Liver (tissue), 9 donors: Measurements from ENCODE around the gene CFP. TPM values are rescaled to one million over a fixed set of nuclear protein-coding genes. Genes with fewer than 3 reads are reported as not detected.

ENCODE experiments used
- DNase-seq: peaks from one replicate; pipeline ENCODE4 v3.0.0-alpha.2; 2017; ENCODE audit warnings: low spot score
- H3K27ac ChIP-seq, 2 donors: one replicate each; pipeline ENCODE4 v1.7.0; 2013; ENCODE audit warnings: inconsistent platforms in 2 of 2, low read length in 2 of 2, control low read depth in 1 of 2, low read depth in 1 of 2, mild to moderate bottlenecking in 1 of 2
- H3K27me3 ChIP-seq, 4 donors: one replicate each; pipeline versions ENCODE4 v1.6.1 to v1.7.0; 2013; ENCODE audit warnings: low read length in 3 of 4, inconsistent platforms in 1 of 4, mild to moderate bottlenecking in 1 of 4, moderate library complexity in 1 of 4; ENCODE audit not compliant: control insufficient read depth in 4 of 4, insufficient read depth in 4 of 4
- H3K36me3 ChIP-seq, 4 donors: one replicate each; pipeline versions ENCODE4 v1.6.1 to v1.7.0; 2013; ENCODE audit warnings: low read length in 3 of 4, mild to moderate bottlenecking in 3 of 4, low read depth in 1 of 4, moderate library complexity in 1 of 4; ENCODE audit not compliant: control insufficient read depth in 4 of 4, insufficient read depth in 3 of 4
- H3K4me1 ChIP-seq, 4 donors: one replicate each; pipeline versions ENCODE4 v1.6.1 to v1.7.0; 2013; ENCODE audit warnings: low read length in 3 of 4, mild to moderate bottlenecking in 3 of 4, moderate library complexity in 1 of 4; ENCODE audit not compliant: control insufficient read depth in 4 of 4, insufficient read depth in 4 of 4
- H3K4me3 ChIP-seq, 3 donors: one replicate each; pipeline versions ENCODE4 v1.6.1 to v1.7.0; 2013; ENCODE audit warnings: low read length in 3 of 3, control low read depth in 1 of 3, low read depth in 1 of 3, mild to moderate bottlenecking in 1 of 3
- H3K9ac ChIP-seq, 2 donors: one replicate each; pipeline ENCODE4 v1.7.0; 2013; ENCODE audit warnings: low read length in 2 of 2, mild to moderate bottlenecking in 2 of 2, moderate library complexity in 2 of 2, control low read depth in 1 of 2, low read depth in 1 of 2
- H3K9me3 ChIP-seq, 4 donors: one replicate each; pipeline versions ENCODE4 v1.6.1 to v1.7.0; 2013; ENCODE audit warnings: low read length in 3 of 4; ENCODE audit not compliant: control insufficient read depth in 4 of 4
- EGR1 ChIP-seq, 2 donors: IDR thresholded peaks; 2 replicates each; pipeline ENCODE4 v1.6.1; 2016 to 2018; ENCODE audit warnings: antibody characterized with exemption in 2 of 2, low read depth in 2 of 2
- FOXA1 ChIP-seq: IDR thresholded peaks from 2 replicates; pipeline ENCODE4 v1.6.1; 2016; ENCODE audit warnings: antibody characterized with exemption
- FOXA2 ChIP-seq: IDR thresholded peaks from 2 replicates; pipeline ENCODE4 v1.6.1; 2016; ENCODE audit warnings: antibody characterized with exemption
- GABPA ChIP-seq, 2 donors: IDR thresholded peaks in 1 of 2; conservative IDR thresholded peaks in 1 of 2; 2 replicates each; pipeline ENCODE4 v1.6.1; 2016; ENCODE audit warnings: antibody characterized with exemption in 2 of 2, mild to moderate bottlenecking in 1 of 2, moderate library complexity in 1 of 2
- HNF4A ChIP-seq, 2 donors: conservative IDR thresholded peaks; 2 replicates each; pipeline ENCODE4 v1.6.1; 2016; ENCODE audit warnings: antibody characterized with exemption in 2 of 2, mild to moderate bottlenecking in 2 of 2
- HNF4G ChIP-seq: IDR thresholded peaks from 2 replicates; pipeline ENCODE4 v1.6.1; 2016; ENCODE audit warnings: antibody characterized with exemption
- JUND ChIP-seq, 2 donors: IDR thresholded peaks; 2 replicates each; pipeline ENCODE4 v1.6.1; 2016; ENCODE audit warnings: antibody characterized with exemption in 2 of 2
- NR2F2 ChIP-seq: IDR thresholded peaks from 2 replicates; pipeline ENCODE4 v1.6.1; 2016; ENCODE audit warnings: antibody characterized with exemption
- RAD21 ChIP-seq, 2 donors: IDR thresholded peaks; 2 replicates each; pipeline ENCODE4 v1.6.1; 2016; ENCODE audit warnings: antibody characterized with exemption in 2 of 2, mild to moderate bottlenecking in 2 of 2
- RXRA ChIP-seq, 2 donors: IDR thresholded peaks; 2 replicates each; pipeline ENCODE4 v1.6.1; 2017 to 2018; ENCODE audit warnings: antibody characterized with exemption in 2 of 2, mild to moderate bottlenecking in 1 of 2
- SP1 ChIP-seq: IDR thresholded peaks from 2 replicates; pipeline ENCODE4 v1.6.1; 2018; ENCODE audit warnings: antibody characterized with exemption, mild to moderate bottlenecking
- TAF1 ChIP-seq: conservative IDR thresholded peaks from 2 replicates; pipeline ENCODE4 v1.6.1; 2016; ENCODE audit warnings: antibody characterized with exemption, mild to moderate bottlenecking
- YY1 ChIP-seq: IDR thresholded peaks from 2 replicates; pipeline ENCODE4 v1.6.1; 2016; ENCODE audit warnings: antibody characterized with exemption, mild to moderate bottlenecking
- WGBS: extraction: QIAGEN DNeasy Blood & Tissue Kit; methylation state at CpG from one replicate; pipeline ENCODE4 v1.1.7; 2013; 5-methylcytosine and 5-hydroxymethylcytosine counted together
- polyA plus RNA-seq, 2 donors: library from polyadenylated mRNA; stranded (reverse) in 1 of 2; unstranded in 1 of 2; fragments of 200-250 nt in 1 of 2; fragments of >200 nt in 1 of 2; fragmentation: Nextera tagmentation in 1 of 2; extraction: Ambion mirVana in 1 of 2; gene quantifications; one replicate each; pipeline versions ENCODE4 v1.2.1 to v1.2.3, GENCODE V29; 2013 to 2015
- total RNA-seq, 2 donors: library from RNA; depleted of rRNA; stranded (reverse); fragments of >200 nt; gene quantifications; one replicate each; pipeline ENCODE4 v1.2.3, GENCODE V29; 2014
- TF ChIP-seq, protein P1 (sequence below): IDR thresholded peaks from 2 replicates; pipeline ENCODE4 v1.6.1; 2016; ENCODE audit warnings: antibody characterized with exemption
- TF ChIP-seq, protein P2 (sequence below): IDR thresholded peaks from 2 replicates; pipeline ENCODE4 v1.6.1; 2016; ENCODE audit warnings: antibody characterized with exemption
- TF ChIP-seq, protein P3 (sequence below): fragments of 150-350 bp; IDR thresholded peaks from 2 replicates; pipeline ENCODE4 v1.5.1; 2017; ENCODE audit warnings: improper control_type of control experiment, low read depth, low read length; ENCODE audit not compliant: missing input control
- TF ChIP-seq, protein P4 (sequence below): IDR thresholded peaks from 2 replicates; pipeline ENCODE4 v1.6.1; 2016; ENCODE audit warnings: antibody characterized with exemption, mild to moderate bottlenecking
- TF ChIP-seq, protein P5 (sequence below): IDR thresholded peaks from 2 replicates; pipeline ENCODE4 v1.6.1; 2016; ENCODE audit warnings: antibody characterized with exemption
- donor health status: healthy.
- donor health status: healthy.
- donor health status: healthy.
- donor health status: healthy.
- donor health status: healthy.

The CFP gene
- total and polyA plus RNA-seq, 4 donors, result 10.0 to 26.0 (median 16.6) TPM

DNA sequence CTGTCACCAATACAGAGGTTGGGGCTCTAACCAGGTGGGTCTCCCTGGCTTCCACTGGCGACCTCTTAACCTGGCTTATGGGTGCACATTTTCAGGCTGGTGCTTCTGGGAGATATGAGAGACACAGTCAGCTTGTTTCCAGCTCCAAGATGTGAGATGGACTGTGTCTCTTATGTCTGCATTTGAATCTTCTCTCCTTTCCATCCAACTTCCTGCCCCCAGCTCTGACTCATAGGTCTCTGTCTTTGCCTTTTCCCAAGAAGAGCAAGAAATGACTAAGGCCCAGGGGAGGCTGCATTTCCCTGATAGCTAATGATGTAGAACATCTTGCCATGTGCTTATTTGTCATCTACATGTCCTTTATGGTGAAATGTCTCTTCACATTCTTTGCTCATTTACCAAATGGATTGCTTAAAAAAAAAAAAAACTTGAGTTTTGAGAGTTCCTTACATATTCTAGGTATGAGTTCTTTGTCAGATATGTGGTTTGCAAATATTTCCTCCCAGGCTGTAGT lies 32.5 kb upstream of the CFP start:
- no peak overlapping the region for H3K27ac ChIP-seq
- H3K4me1 ChIP-seq, result peaks cover 0 to 2% (median 0%) of the 10 kb centered on the region in 4 donors
- peaks cover 0 to under 1% (median 0%) of the 10 kb centered on the region in 4 donors for H3K36me3 ChIP-seq
- DNase-seq, result no peak
- H3K27me3 ChIP-seq, result no peaks in the 10 kb centered on the region
- TF ChIP-seq, protein P1, sequence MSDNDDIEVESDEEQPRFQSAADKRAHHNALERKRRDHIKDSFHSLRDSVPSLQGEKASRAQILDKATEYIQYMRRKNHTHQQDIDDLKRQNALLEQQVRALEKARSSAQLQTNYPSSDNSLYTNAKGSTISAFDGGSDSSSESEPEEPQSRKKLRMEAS, result no peak
- TF ChIP-seq, protein P2, sequence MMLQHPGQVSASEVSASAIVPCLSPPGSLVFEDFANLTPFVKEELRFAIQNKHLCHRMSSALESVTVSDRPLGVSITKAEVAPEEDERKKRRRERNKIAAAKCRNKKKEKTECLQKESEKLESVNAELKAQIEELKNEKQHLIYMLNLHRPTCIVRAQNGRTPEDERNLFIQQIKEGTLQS, result no peak
- TF ChIP-seq FOXA2 (no peak), GABPA (IDR thresholded peaks at IDR 0.05 in 1 of 2, conservative IDR thresholded peaks at IDR 0.05 in 1 of 2) (no peak), EGR1 (IDR thresholded peaks at IDR 0.05; ENCODE audit: low read depth in 2 of 2) (no peak), HNF4A (conservative IDR thresholded peaks at IDR 0.05) (no peak), TAF1 (no peak), RXRA (IDR thresholded peaks at IDR 0.05) (no peak), SP1 (no peak), JUND (IDR thresholded peaks at IDR 0.05) (no peak), RAD21 (IDR thresholded peaks at IDR 0.05) (no peak), FOXA1 (no peak), HNF4G (no peak), NR2F2 (no peak), YY1 (no peak)
- TF ChIP-seq, protein P3, sequence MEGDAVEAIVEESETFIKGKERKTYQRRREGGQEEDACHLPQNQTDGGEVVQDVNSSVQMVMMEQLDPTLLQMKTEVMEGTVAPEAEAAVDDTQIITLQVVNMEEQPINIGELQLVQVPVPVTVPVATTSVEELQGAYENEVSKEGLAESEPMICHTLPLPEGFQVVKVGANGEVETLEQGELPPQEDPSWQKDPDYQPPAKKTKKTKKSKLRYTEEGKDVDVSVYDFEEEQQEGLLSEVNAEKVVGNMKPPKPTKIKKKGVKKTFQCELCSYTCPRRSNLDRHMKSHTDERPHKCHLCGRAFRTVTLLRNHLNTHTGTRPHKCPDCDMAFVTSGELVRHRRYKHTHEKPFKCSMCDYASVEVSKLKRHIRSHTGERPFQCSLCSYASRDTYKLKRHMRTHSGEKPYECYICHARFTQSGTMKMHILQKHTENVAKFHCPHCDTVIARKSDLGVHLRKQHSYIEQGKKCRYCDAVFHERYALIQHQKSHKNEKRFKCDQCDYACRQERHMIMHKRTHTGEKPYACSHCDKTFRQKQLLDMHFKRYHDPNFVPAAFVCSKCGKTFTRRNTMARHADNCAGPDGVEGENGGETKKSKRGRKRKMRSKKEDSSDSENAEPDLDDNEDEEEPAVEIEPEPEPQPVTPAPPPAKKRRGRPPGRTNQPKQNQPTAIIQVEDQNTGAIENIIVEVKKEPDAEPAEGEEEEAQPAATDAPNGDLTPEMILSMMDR, result no peak
- TF ChIP-seq, protein P4, sequence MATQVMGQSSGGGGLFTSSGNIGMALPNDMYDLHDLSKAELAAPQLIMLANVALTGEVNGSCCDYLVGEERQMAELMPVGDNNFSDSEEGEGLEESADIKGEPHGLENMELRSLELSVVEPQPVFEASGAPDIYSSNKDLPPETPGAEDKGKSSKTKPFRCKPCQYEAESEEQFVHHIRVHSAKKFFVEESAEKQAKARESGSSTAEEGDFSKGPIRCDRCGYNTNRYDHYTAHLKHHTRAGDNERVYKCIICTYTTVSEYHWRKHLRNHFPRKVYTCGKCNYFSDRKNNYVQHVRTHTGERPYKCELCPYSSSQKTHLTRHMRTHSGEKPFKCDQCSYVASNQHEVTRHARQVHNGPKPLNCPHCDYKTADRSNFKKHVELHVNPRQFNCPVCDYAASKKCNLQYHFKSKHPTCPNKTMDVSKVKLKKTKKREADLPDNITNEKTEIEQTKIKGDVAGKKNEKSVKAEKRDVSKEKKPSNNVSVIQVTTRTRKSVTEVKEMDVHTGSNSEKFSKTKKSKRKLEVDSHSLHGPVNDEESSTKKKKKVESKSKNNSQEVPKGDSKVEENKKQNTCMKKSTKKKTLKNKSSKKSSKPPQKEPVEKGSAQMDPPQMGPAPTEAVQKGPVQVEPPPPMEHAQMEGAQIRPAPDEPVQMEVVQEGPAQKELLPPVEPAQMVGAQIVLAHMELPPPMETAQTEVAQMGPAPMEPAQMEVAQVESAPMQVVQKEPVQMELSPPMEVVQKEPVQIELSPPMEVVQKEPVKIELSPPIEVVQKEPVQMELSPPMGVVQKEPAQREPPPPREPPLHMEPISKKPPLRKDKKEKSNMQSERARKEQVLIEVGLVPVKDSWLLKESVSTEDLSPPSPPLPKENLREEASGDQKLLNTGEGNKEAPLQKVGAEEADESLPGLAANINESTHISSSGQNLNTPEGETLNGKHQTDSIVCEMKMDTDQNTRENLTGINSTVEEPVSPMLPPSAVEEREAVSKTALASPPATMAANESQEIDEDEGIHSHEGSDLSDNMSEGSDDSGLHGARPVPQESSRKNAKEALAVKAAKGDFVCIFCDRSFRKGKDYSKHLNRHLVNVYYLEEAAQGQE, result no peak
- TF ChIP-seq, protein P5, sequence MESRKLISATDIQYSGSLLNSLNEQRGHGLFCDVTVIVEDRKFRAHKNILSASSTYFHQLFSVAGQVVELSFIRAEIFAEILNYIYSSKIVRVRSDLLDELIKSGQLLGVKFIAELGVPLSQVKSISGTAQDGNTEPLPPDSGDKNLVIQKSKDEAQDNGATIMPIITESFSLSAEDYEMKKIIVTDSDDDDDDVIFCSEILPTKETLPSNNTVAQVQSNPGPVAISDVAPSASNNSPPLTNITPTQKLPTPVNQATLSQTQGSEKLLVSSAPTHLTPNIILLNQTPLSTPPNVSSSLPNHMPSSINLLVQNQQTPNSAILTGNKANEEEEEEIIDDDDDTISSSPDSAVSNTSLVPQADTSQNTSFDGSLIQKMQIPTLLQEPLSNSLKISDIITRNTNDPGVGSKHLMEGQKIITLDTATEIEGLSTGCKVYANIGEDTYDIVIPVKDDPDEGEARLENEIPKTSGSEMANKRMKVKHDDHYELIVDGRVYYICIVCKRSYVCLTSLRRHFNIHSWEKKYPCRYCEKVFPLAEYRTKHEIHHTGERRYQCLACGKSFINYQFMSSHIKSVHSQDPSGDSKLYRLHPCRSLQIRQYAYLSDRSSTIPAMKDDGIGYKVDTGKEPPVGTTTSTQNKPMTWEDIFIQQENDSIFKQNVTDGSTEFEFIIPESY, result no peak
- WGBS, result 91% methylated on average over 1 of the region's 1 CpG
- no peak overlapping the region for H3K9ac ChIP-seq
- H3K4me3 ChIP-seq, result no peak overlapping the region
- no peaks in the 10 kb centered on the region for H3K9me3 ChIP-seq
